Cortex of kidney (tissue), 1 donor: ENCODE results near the gene PRDM8.
"Not testable (repeated sequence)": the region's sequence is repeated elsewhere in the genome, so short reads cannot be mapped to it uniquely, and the experiment has no call there.

Experiments used
- DNase-seq: peaks from one replicate; lab custom pipeline; 2025; lab: John Stamatoyannopoulos, UW

Gene PRDM8

GRCh38 chr4:80228460-80228859 is 31.2 kb downstream of the PRDM8 start:
- no peak for DNase-seq

GRCh38 chr4:80229128-80229527 is 31.8 kb downstream of the PRDM8 start:
- no peak for DNase-seq

GRCh38 chr4:80229590-80229989 is 32.3 kb downstream of the PRDM8 start:
- DNase-seq = no peak

- no peak for DNase-seq
These were observed 33.9 kb downstream of the PRDM8 start for GRCh38 chr4:80231180-80231579.

- no peak for DNase-seq
These were observed 35.5 kb downstream of the PRDM8 start for GRCh38 chr4:80232707-80233370.

GRCh38 chr4:80233390-80233789 is 36.1 kb downstream of the PRDM8 start:
- DNase-seq = no peak

- DNase-seq = no peak
These were observed 38.1 kb downstream of the PRDM8 start for GRCh38 chr4:80235451-80235850.

- DNase-seq = no peak
These were observed 40.7 kb downstream of the PRDM8 start for GRCh38 chr4:80237992-80238391.

- DNase-seq = no peak
These were observed 42.3 kb downstream of the PRDM8 start for GRCh38 chr4:80239480-80240150.

- DNase-seq = no peak
These were observed 43.7 kb downstream of the PRDM8 start for GRCh38 chr4:80240976-80241375.

- no peak for DNase-seq
These were observed 46.1 kb downstream of the PRDM8 start for GRCh38 chr4:80243274-80244018.

- not testable (repeated sequence) for DNase-seq
These were observed 50.2 kb downstream of the PRDM8 start for GRCh38 chr4:80247484-80247883.

GRCh38 chr4:80249144-80249543 is 51.8 kb downstream of the PRDM8 start:
- no peak for DNase-seq

- DNase-seq = no peak
These were observed 55.1 kb downstream of the PRDM8 start for GRCh38 chr4:80252427-80252826.

- no peak for DNase-seq
These were observed 55.6 kb downstream of the PRDM8 start for GRCh38 chr4:80252953-80253352.

GRCh38 chr4:80253510-80253909 is 56.2 kb downstream of the PRDM8 start:
- DNase-seq = no peak
